ENCODE results near the gene LIN7A.

Gene LIN7A

DNA sequence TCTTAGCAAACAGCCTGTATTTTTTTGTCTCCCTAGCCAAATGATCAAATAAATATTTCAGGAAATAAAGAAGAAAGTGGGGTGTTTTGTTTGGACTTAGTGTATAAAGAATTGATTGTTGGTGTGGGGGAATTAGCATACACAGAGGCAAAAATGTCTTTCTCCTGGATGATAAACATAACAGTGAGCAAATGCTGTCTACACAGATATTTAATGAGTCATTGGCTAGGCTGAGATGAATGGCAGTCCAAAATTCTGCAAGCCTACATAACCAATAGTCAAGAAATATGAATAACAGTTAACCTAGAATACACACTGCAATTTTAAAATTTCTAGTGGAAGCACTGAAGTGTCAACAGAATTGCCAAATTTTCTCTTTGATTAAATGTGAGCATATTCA lies 185.3 kb downstream of the LIN7A start:
- no peak overlapping the region for H3K4me3 ChIP-seq (ENCODE audit: insufficient read depth, low read length, poor library complexity, severe bottlenecking)
- no peaks in the 10 kb centered on the region for H3K36me3 ChIP-seq (ENCODE audit: low read length)
- no peak overlapping the region for H3K27ac ChIP-seq (ENCODE audit: low read depth, low read length)
- H3F3A ChIP-seq (ENCODE audit: insufficient read depth) = no peaks in the 10 kb centered on the region
- H4K20me1 ChIP-seq (ENCODE audit: low read depth, low read length) = no peaks in the 10 kb centered on the region
- no peak overlapping the region for H3K9ac ChIP-seq (ENCODE audit: low read length)
- TF ChIP-seq CTCF (IDR thresholded peaks at IDR 0.05; ENCODE audit: insufficient read depth, low read length, poor library complexity, severe bottlenecking) = no peak
- TF ChIP-seq EZH2phosphoT487 (conservative IDR thresholded peaks at IDR 0.05; ENCODE audit: low read length) = no peak
- no peak overlapping the region for H2AFZ ChIP-seq (ENCODE audit: low read depth, low read length, severe bottlenecking)
- no peak overlapping the region for H3K4me2 ChIP-seq (ENCODE audit: low read depth, low read length, poor library complexity, severe bottlenecking)
- no peaks in the 10 kb centered on the region for H3K9me2 ChIP-seq (replicated peaks; ENCODE audit: insufficient read depth, low read length)
- no peaks in the 10 kb centered on the region for H3K27me3 ChIP-seq (ENCODE audit: low read length)
- no peaks in the 10 kb centered on the region for H3K9me3 ChIP-seq (ENCODE audit: insufficient read depth, low read length)
- no peaks in the 10 kb centered on the region for H3K79me2 ChIP-seq (ENCODE audit: insufficient read depth, low read length)

- TF ChIP-seq CTCF (IDR thresholded peaks at IDR 0.05; ENCODE audit: insufficient read depth, low read length, poor library complexity, severe bottlenecking) (no peak), EZH2phosphoT487 (conservative IDR thresholded peaks at IDR 0.05; ENCODE audit: low read length) (no peak)
- no peaks in the 10 kb centered on the region for H3F3A ChIP-seq (ENCODE audit: insufficient read depth)
- H3K27ac ChIP-seq (ENCODE audit: low read depth, low read length) = no peak overlapping the region
- H4K20me1 ChIP-seq (ENCODE audit: low read depth, low read length) = no peaks in the 10 kb centered on the region
- H2AFZ ChIP-seq (ENCODE audit: low read depth, low read length, severe bottlenecking) = no peak overlapping the region
- no peaks in the 10 kb centered on the region for H3K9me3 ChIP-seq (ENCODE audit: insufficient read depth, low read length)
- H3K27me3 ChIP-seq (ENCODE audit: low read length) = no peaks in the 10 kb centered on the region
- no peak overlapping the region for H3K9ac ChIP-seq (ENCODE audit: low read length)
- H3K4me2 ChIP-seq (ENCODE audit: low read depth, low read length, poor library complexity, severe bottlenecking) = no peak overlapping the region
- no peaks in the 10 kb centered on the region; the same call in 1 of the 2 replicates for H3K9me2 ChIP-seq (replicated peaks; ENCODE audit: insufficient read depth, low read length)
- H3K79me2 ChIP-seq (ENCODE audit: insufficient read depth, low read length) = no peaks in the 10 kb centered on the region
- no peaks in the 10 kb centered on the region for H3K36me3 ChIP-seq (ENCODE audit: low read length)
- H3K4me3 ChIP-seq (ENCODE audit: insufficient read depth, low read length, poor library complexity, severe bottlenecking) = no peak overlapping the region
These were observed 188.3 kb downstream of the LIN7A start for GRCh38 chr12:80749456-80749855.

DNA sequence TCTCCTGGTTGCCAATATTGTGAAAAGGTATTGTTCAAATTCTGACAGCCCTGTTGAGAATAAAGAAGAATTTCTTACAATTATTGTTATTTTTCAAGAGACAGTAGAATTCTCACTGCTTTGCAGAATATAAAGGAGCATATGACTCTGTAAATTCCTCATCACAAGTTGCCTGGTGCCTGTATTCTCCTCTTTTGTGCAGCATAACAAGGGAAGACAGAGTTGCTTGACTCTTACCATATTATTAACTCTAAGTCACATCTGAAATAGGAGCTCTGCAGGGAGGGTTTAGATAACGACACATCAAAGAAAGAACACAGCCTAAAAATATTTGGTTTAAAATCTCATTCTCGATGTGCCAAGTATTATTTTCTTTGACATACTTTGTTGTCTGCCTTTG lies 189.9 kb downstream of the LIN7A start:
- no peak overlapping the region for H3K9ac ChIP-seq (ENCODE audit: low read length)
- H3K27me3 ChIP-seq (ENCODE audit: low read length) = no peaks in the 10 kb centered on the region
- no peak overlapping the region for H3K4me2 ChIP-seq (ENCODE audit: low read depth, low read length, poor library complexity, severe bottlenecking)
- no peaks in the 10 kb centered on the region for H3F3A ChIP-seq (ENCODE audit: insufficient read depth)
- no peaks in the 10 kb centered on the region; the same call in 1 of the 2 replicates for H3K9me2 ChIP-seq (replicated peaks; ENCODE audit: insufficient read depth, low read length)
- H4K20me1 ChIP-seq (ENCODE audit: low read depth, low read length) = no peaks in the 10 kb centered on the region
- no peaks in the 10 kb centered on the region for H3K36me3 ChIP-seq (ENCODE audit: low read length)
- H3K79me2 ChIP-seq (ENCODE audit: insufficient read depth, low read length) = no peaks in the 10 kb centered on the region
- H2AFZ ChIP-seq (ENCODE audit: low read depth, low read length, severe bottlenecking) = no peak overlapping the region
- TF ChIP-seq EZH2phosphoT487 (conservative IDR thresholded peaks at IDR 0.05; ENCODE audit: low read length) (no peak), CTCF (IDR thresholded peaks at IDR 0.05; ENCODE audit: insufficient read depth, low read length, poor library complexity, severe bottlenecking) (no peak)
- H3K27ac ChIP-seq (ENCODE audit: low read depth, low read length) = no peak overlapping the region
- H3K4me3 ChIP-seq (ENCODE audit: insufficient read depth, low read length, poor library complexity, severe bottlenecking) = no peak overlapping the region
- no peaks in the 10 kb centered on the region for H3K9me3 ChIP-seq (ENCODE audit: insufficient read depth, low read length)

Data from SU-DHL-6 (cell line).